A673 (cell line): Measurements from ENCODE around the gene ERF.

Experiments
- CTCF ChIP-seq: fragments of 300-800, 200-600 bp; sonication (generic); conservative IDR thresholded peaks from 2 replicates; pipeline ENCODE4 v1.5.1; 2017; ENCODE audit warnings: low read depth, mild to moderate bottlenecking, antibody characterized with exemption, low read length, moderate library complexity, mixed read lengths
- EZH2 ChIP-seq: fragments of 200-600 bp; sonication (generic); IDR thresholded peaks from 2 replicates; pipeline ENCODE4 v1.6.1; 2017; ENCODE audit warnings: borderline replicate concordance, low read depth, mild to moderate bottlenecking, mixed read lengths, antibody characterized with exemption, low read length; ENCODE audit not compliant: poor library complexity, severe bottlenecking

- TF ChIP-seq CTCF (no peak), EZH2 (no peak)
These were observed 5.7 kb downstream of the ERF start for GRCh38 chr19:42249149-42249750.
